Calu3 (cell line): ENCODE results near the gene STAT6. TPM values are rescaled to one million over a fixed set of nuclear protein-coding genes. Genes with fewer than 3 reads are reported as not detected.

Experiments
- BruUV-seq: library from RNA; stranded (reverse); fragments of 400-500 nt; replicated peaks from 2 replicates; lab custom pipeline; 2021; lab: Mats Ljungman, UMichigan
- CTCF ChIA-PET: fragments of 300-600 bp; sonication (Branson Sonifier 250); formaldehyde crosslinking; loops from one replicate; lab custom pipeline; 2022; ENCODE audit warnings: antibody characterized with exemption; lab: Charles Lee
- DNase-seq: peaks from one replicate; pipeline ENCODE4 v3.0.0; 2022
- H3K27ac Mint-ChIP-seq: one replicate; pipeline ENCODE4 v1.8.0; 2022; ENCODE audit warnings: mixed read lengths; ENCODE audit not compliant: unreplicated experiment
- H3K27me3 Mint-ChIP-seq: one replicate; pipeline ENCODE4 v1.8.0; 2022; ENCODE audit warnings: mixed read lengths; ENCODE audit not compliant: unreplicated experiment
- H3K36me3 Mint-ChIP-seq: one replicate; pipeline ENCODE4 v1.8.0; 2022; ENCODE audit warnings: mild to moderate bottlenecking, moderate library complexity, mixed read lengths; ENCODE audit not compliant: insufficient read depth, unreplicated experiment
- H3K4me1 Mint-ChIP-seq: one replicate; pipeline ENCODE4 v1.8.0; 2022; ENCODE audit warnings: mild to moderate bottlenecking, low read depth, mixed read lengths; ENCODE audit not compliant: unreplicated experiment
- H3K4me3 Mint-ChIP-seq: one replicate; pipeline ENCODE4 v1.8.0; 2022; ENCODE audit warnings: mild to moderate bottlenecking, low read depth, moderate library complexity, mixed read lengths; ENCODE audit not compliant: unreplicated experiment
- H3K9me3 Mint-ChIP-seq: one replicate; pipeline ENCODE4 v1.8.0; 2022; ENCODE audit warnings: low read depth, mixed read lengths; ENCODE audit not compliant: unreplicated experiment
- CTCF ChIP-seq: fragments of 200-600 bp; IDR thresholded peaks from one replicate; pipeline ENCODE4 v1.8.0; 2022; ENCODE audit warnings: antibody characterized with exemption; ENCODE audit not compliant: unreplicated experiment
- intact Hi-C: fragments of 100-400 bp; cut with micrococcal nuclease; formaldehyde crosslinking; loops from one replicate; pipeline ENCODE4 v1.10.0; 2022; ENCODE audit not compliant: unreplicated experiment
- total RNA-seq: library from RNA; stranded (reverse); gene quantifications from 2 replicates; pipeline ENCODE4 v1.2.3, GENCODE V29; 2022

Gene STAT6
- total RNA-seq, 1 experiment from 2014 or later: 213 TPM

GRCh38 chr12:57049119-57049446 is 62.1 kb downstream of the STAT6 start:
- Mint-ChIP-seq H3K4me1 (peaks cover 16% of the 10 kb centered on the region), H3K27ac (no peak overlapping the region), H3K36me3 (no peaks in the 10 kb centered on the region), H3K4me3 (no peak overlapping the region), H3K27me3 (peaks cover 36% of the 10 kb centered on the region), H3K9me3 (no peaks in the 10 kb centered on the region)
- no peak for TF ChIP-seq CTCF
- BruUV-seq: no TSS peak
- intact Hi-C loops: no loop called here
- CTCF ChIA-PET: interaction anchor here (0.6 to 0.8 kb wide), 2 partner anchors 16 to 189 kb away, joined by 3 read pairs; no protein-coding TSS in a partner anchor
- no peak for DNase-seq

GRCh38 chr12:57048423-57049118 is 62.6 kb downstream of the STAT6 start:
- CTCF ChIA-PET: interaction anchor here (0.6 to 1.2 kb wide), 2 partner anchors 63 to 188 kb away, joined by 3 read pairs; no protein-coding TSS in a partner anchor
- BruUV-seq: no TSS peak
- Mint-ChIP-seq H3K9me3 (no peaks in the 10 kb centered on the region), H3K27me3 (peaks cover 42% of the 10 kb centered on the region), H3K27ac (no peak overlapping the region), H3K4me3 (no peak overlapping the region), H3K4me1 (peaks cover 16% of the 10 kb centered on the region), H3K36me3 (no peaks in the 10 kb centered on the region)
- no peak for DNase-seq
- intact Hi-C loops: no loop called here
- TF ChIP-seq CTCF: no peak

DNA sequence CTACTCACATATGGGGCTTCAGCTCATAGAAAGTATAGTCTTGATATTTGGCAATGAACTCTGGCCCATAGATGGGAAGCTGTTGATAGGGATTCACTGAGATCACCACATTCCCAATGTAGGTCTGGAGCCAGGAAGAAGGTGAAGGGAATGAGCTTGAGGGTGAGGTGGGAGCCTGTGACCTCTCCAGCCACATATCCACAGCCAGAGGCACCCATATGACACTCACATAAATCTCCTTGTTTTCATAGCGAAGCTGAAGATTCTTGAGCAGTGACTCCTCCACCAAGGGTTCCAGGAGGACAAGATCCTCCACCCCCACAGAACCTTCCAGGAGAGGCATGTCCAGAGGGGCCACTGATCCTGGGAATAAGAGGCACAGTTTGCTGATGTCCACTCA is 63.2 kb downstream of the STAT6 start:
- DNase-seq: no peak
- BruUV-seq: no TSS peak
- CTCF ChIA-PET: interaction anchor here (1.2 kb wide), 1 partner anchor 64 kb away, joined by 3 read pairs; no protein-coding TSS in a partner anchor
- intact Hi-C loops: no loop called here
- Mint-ChIP-seq H3K27ac (no peak overlapping the region), H3K36me3 (no peaks in the 10 kb centered on the region), H3K4me1 (peaks cover 16% of the 10 kb centered on the region), H3K9me3 (no peaks in the 10 kb centered on the region), H3K27me3 (peaks cover 47% of the 10 kb centered on the region), H3K4me3 (no peak overlapping the region)
- TF ChIP-seq CTCF: no peak

DNA sequence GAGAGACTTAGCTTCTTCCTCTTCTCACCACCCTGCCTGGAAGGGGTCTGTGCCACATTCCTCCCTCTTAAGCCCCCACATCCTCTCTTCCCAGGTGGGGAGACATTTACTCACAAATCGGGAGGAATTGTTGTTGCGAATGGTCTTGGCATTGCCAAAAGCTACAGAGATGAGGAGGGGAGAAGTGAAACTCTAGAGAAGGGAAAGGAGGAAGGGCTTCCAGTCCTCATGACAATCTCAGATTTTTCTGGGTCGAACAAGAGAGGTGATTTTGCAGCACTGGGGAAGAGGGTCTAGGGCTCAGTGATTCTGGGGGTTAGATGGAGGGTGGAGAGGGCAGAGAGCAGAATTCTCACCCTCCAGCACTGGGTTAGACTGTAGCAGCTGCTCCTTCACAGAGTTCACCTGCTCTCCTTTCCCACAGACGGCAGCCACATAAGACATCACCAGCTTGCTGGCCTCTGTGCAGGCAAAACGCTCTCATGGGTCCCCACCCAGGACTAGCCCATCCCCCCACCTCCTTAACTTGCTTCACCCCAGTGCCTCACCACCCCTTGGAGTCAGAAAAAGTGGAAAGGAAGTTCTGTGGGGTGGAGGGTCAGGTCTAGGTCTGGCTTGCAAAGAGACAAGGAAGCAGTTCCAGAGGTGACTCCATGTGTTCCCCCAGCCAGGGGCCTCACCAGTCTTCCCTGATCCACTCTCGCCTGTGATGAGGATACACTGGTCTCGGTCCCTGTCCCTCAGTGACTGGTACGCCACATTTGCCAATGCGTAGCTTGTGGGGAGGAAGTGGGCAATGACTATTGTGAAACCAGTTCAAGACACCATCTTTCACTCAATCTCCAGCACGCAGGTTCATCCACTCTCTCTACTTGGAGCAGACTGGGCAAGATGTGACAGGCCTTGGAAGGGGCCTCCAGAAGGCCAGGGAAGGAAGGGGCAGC is 63.9 kb downstream of the STAT6 start:
- Mint-ChIP-seq H3K27ac (no peak overlapping the region), H3K36me3 (no peaks in the 10 kb centered on the region), H3K9me3 (no peaks in the 10 kb centered on the region), H3K4me1 (peaks cover 16% of the 10 kb centered on the region), H3K27me3 (peaks cover 55% of the 10 kb centered on the region), H3K4me3 (no peak overlapping the region)
- CTCF ChIA-PET: interaction anchor here (1.2 kb wide), 1 partner anchor 65 kb away, joined by 3 read pairs; no protein-coding TSS in a partner anchor
- intact Hi-C loops: no loop called here
- no peak for DNase-seq
- BruUV-seq: no TSS peak
- no peak for TF ChIP-seq CTCF
